Heart left ventricle (tissue), 13 donors: ENCODE results near the gene SYT15.

Experiments
- POLR2A ChIP-seq, 2 donors: fragments of 450-650 bp; IDR thresholded peaks; one replicate each; pipeline ENCODE4 v1.6.1; 2017; ENCODE audit warnings: antibody characterized with exemption in 2 of 2, mild to moderate bottlenecking in 2 of 2, moderate library complexity in 2 of 2
- TF ChIP-seq, protein P1 (sequence below), 12 donors: fragments of 200-600 bp; sonication (generic) in 4 of 12; IDR thresholded peaks; one replicate each; pipeline versions ENCODE4 v1.5.0 to v1.8.0; 2018 to 2022; ENCODE audit warnings: antibody characterized with exemption in 12 of 12, mild to moderate bottlenecking in 5 of 12
- donor health status: ischemic (EF 13 %, LVEDD 7.1; RV severe dilation, severe dysfunction).
- donor health status: DM: no; HTN: yes; CAD: no.
- donor health status: DM: no; HTN: no; CAD: no.
- donor health status: ischemic (EF 25% LVEDD 6.9; RV normal size, moderate dysfunction).
- donor health status: ischemic (EF 25% LVEDD 5.7; RV mildly dilated, moderate dysfunction).
- donor health status: ischemic (EF 35%, LVEDD 5.7; RV mildly dilated, moderate dysfunction).
- donor health status: nonischemic (EF 11% LVEDD 7.7; RV severe dilation, severe dysfunction).
- donor health status: DM: yes; HTN: yes; CAD: no.
- donor health status: PGD.
- donor health status: ischemic (EF 29% LVEDD 5.4; RV normal size, mild dysfunction).
- donor health status: nonischemic (EF 23%, LVEDD 6.1; RV moderate dilation, normal function).

DNA sequence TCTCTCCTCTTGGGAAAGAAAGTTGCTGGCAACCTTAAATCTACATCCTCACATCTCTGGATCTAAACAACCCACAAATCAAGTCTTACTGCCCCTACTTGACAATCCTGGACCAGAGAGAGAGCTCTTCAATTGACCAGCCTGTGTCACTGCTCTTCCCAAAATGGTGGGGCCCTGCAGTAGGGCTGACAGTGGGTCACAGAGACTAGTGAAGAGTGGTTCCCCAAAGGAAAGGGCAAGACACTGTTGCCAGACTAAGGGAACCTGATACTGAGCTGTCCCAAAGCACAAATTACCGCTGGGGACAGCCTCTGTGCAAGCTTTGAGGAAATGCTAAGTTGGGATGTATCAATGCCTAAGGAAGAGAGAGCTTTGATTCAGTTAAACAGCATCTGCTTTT is 18.0 kb upstream of the SYT15 start:
- TF ChIP-seq, protein P1, sequence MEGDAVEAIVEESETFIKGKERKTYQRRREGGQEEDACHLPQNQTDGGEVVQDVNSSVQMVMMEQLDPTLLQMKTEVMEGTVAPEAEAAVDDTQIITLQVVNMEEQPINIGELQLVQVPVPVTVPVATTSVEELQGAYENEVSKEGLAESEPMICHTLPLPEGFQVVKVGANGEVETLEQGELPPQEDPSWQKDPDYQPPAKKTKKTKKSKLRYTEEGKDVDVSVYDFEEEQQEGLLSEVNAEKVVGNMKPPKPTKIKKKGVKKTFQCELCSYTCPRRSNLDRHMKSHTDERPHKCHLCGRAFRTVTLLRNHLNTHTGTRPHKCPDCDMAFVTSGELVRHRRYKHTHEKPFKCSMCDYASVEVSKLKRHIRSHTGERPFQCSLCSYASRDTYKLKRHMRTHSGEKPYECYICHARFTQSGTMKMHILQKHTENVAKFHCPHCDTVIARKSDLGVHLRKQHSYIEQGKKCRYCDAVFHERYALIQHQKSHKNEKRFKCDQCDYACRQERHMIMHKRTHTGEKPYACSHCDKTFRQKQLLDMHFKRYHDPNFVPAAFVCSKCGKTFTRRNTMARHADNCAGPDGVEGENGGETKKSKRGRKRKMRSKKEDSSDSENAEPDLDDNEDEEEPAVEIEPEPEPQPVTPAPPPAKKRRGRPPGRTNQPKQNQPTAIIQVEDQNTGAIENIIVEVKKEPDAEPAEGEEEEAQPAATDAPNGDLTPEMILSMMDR (IDR thresholded peaks at IDR 0.05) = no peak
- no peak for TF ChIP-seq POLR2A (IDR thresholded peaks at IDR 0.05)
